Limb (tissue), 2 donors: ENCODE measurements around the gene PARVA.
"Not testable (repeated sequence)": the region's sequence is repeated elsewhere in the genome, so short reads cannot be mapped to it uniquely, and the experiment has no call there.

Source experiments
- DNase-seq, 2 donors: peaks; one replicate each; pipeline ENCODE4 v3.0.0-alpha.2; 2016; ENCODE audit errors: extremely low spot score in 2 of 2

Gene PARVA

GRCh38 chr11:12377106-12377823 is at the start of gene PARVA:
TSS of gene PARVA (plus strand) at chr11:12377571. CDS start at chr11:12377648, 77 bp downstream.
- DNase-seq, result peak; percentile 72 to 85

- DNase-seq, result no peak
Measured at GRCh38 chr11:12329169-12329568, 48.2 kb upstream of the PARVA start.

GRCh38 chr11:12329797-12330196 is 47.6 kb upstream of the PARVA start:
- no peak for DNase-seq

GRCh38 chr11:12330485-12331231 is 46.7 kb upstream of the PARVA start:
- peak in 1 of 2 donors; percentile 41 for DNase-seq

GRCh38 chr11:12331239-12331874 is 46.0 kb upstream of the PARVA start:
- DNase-seq, result peak; percentile 88 to 90

- DNase-seq, result no peak
Measured at GRCh38 chr11:12343526-12343925, 33.8 kb upstream of the PARVA start.

GRCh38 chr11:12353534-12353933 is 23.8 kb upstream of the PARVA start:
- no peak for DNase-seq

GRCh38 chr11:12354750-12355545 is 22.4 kb upstream of the PARVA start:
- DNase-seq, result no peak

- no peak for DNase-seq
Measured at GRCh38 chr11:12356944-12357655, 20.3 kb upstream of the PARVA start.

- DNase-seq, result not testable (repeated sequence)
Measured at GRCh38 chr11:12357697-12358096, 19.7 kb upstream of the PARVA start.

GRCh38 chr11:12358302-12359188 is 18.8 kb upstream of the PARVA start:
- no peak for DNase-seq

GRCh38 chr11:12359761-12360160 is 17.6 kb upstream of the PARVA start:
- DNase-seq, result no peak

GRCh38 chr11:12361682-12362081 is 15.7 kb upstream of the PARVA start:
- no peak for DNase-seq

GRCh38 chr11:12362857-12363256 is 14.5 kb upstream of the PARVA start:
- no peak for DNase-seq

GRCh38 chr11:12363373-12363772 is 14.0 kb upstream of the PARVA start:
- no peak for DNase-seq

- DNase-seq, result not testable (repeated sequence)
Measured at GRCh38 chr11:12365965-12366575, 11.3 kb upstream of the PARVA start.

GRCh38 chr11:12367057-12367456 is 10.3 kb upstream of the PARVA start:
- not testable (repeated sequence) for DNase-seq

GRCh38 chr11:12372111-12372510 is 5.3 kb upstream of the PARVA start:
- DNase-seq, result no peak

- no peak for DNase-seq
Measured at GRCh38 chr11:12375720-12376119, 1.7 kb upstream of the PARVA start.
